VCaP (cell line): Measurements from ENCODE around the gene GMPR.

Source experiments
- H3K27ac ChIP-seq: fragments of 450-650 bp; 2 replicates; pipeline ENCODE4 v1.5.1; 2017
- CTCF ChIP-seq: fragments of 450-650 bp; conservative IDR thresholded peaks from 2 replicates; pipeline ENCODE4 v1.5.1; 2017; ENCODE audit warnings: mild to moderate bottlenecking, moderate library complexity

GMPR gene

DNA sequence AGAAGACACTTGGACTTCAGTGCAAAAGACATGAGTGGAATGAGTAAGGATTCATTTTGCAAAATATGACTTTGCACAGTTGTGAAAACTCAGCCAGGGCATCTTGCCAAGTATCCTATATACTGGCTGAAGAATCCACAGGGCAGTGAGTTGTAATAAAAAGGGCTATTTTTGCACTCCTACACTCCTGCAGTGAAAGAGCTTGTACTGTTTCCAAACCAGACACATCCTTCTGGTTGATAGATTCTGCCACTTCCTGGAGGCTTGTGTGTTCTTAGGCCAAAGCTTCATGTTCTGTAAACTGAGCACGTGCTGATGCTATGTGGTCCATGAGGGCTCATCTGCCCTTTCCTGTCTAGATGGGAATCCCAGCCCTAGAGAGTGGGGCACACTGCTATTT lies 34.9 kb downstream of the GMPR start:
- H3K27ac ChIP-seq = no peak overlapping the region
- TF ChIP-seq CTCF = no peak

GRCh38 chr6:16274483-16274882 lies 36.1 kb downstream of the GMPR start:
- TF ChIP-seq CTCF = no peak
- no peak overlapping the region for H3K27ac ChIP-seq

GRCh38 chr6:16274885-16275589 lies 36.6 kb downstream of the GMPR start:
- no peak overlapping the region for H3K27ac ChIP-seq
- TF ChIP-seq CTCF = no peak

- no peak for TF ChIP-seq CTCF
- no peak overlapping the region for H3K27ac ChIP-seq
Observed at GRCh38 chr6:16277101-16277981, 39.0 kb downstream of the GMPR start.

- H3K27ac ChIP-seq = no peak overlapping the region
- no peak for TF ChIP-seq CTCF
Observed at GRCh38 chr6:16278048-16278724, 39.8 kb downstream of the GMPR start.

DNA sequence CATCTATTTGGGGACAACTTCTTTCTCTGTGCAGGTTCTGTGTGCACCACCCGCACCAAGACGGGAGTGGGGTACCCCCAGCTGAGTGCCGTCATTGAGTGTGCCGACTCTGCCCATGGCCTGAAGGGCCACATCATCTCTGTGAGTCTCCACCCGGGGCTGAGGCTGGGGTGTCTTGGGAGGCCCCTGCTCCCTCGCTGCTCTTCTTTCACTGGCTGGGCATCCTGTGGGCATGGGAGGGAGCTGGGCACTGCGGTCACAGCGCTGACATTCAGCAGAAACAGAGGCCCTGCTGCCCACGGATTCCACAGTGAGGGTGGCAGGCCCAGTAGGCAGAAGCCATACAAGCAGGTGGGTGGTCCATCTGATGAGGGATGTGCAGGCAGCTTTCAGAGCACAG lies 40.4 kb downstream of the GMPR start:
- no peak for TF ChIP-seq CTCF
- no peak overlapping the region for H3K27ac ChIP-seq

DNA sequence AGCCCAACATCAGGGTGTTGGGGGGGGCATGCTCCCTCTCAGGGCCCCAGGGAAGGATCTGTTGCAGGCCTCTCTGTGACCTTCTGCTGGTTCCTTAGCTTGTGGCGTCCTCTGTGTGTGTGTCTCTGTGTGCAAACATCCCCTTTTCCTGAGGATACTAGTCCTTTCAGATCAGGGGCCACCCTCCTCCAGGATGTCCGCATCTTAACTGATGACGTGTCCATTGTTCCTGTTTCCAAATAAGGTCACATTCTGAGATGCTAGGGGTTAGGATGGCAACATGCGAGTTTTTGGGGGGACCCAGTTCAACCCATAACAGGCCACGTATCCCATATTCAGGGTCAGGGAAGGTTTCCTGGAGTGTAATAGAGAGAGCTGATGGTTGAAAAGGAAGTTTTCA lies 40.9 kb downstream of the GMPR start:
- no peak for TF ChIP-seq CTCF
- no peak overlapping the region for H3K27ac ChIP-seq
